Measurements from ENCODE around the gene NXNL2. TPM values are rescaled to one million over a fixed set of nuclear protein-coding genes. Genes with fewer than 3 reads are reported as not detected.

NXNL2 gene
- total and polyA plus RNA-seq, 10 of the 15 experiments (the other 5 are each of a cell fraction or from before 2014, with no cell fraction given): not detected

- TF ChIP-seq SPI1 (IDR thresholded peaks at IDR 0.05; ENCODE audit: borderline replicate concordance, insufficient read depth, low read depth, low read length) (no peak), STAT3 (IDR thresholded peaks at IDR 0.05; ENCODE audit: low read depth, low read length) (no peak)
Observed at GRCh38 chr9:88503081-88503844, 31.7 kb upstream of the NXNL2 start (continued).

- Histone ChIP-seq H3K9ac (ENCODE audit: control insufficient read depth, insufficient read depth, low read length) (no peak overlapping the region), H3K4me3 (no peak overlapping the region), H3K36me3 (ENCODE audit: control insufficient read depth in 2 of 2, insufficient read depth in 2 of 2, low read length in 1 of 2) (no peaks in the 10 kb centered on the region), H4K20me1 (ENCODE audit: control insufficient read depth, insufficient read depth) (no peaks in the 10 kb centered on the region), H3K9me3 (replicated peaks; ENCODE audit: control insufficient read depth, insufficient read depth, low read length) (no peaks in the 10 kb centered on the region), H3K27ac (ENCODE audit: control insufficient read depth, insufficient read depth) (no peak overlapping the region), H3K79me2 (ENCODE audit: control insufficient read depth, insufficient read depth, low read length) (no peaks in the 10 kb centered on the region), H2AFZ (ENCODE audit: control insufficient read depth, low read depth, low read length) (no peak overlapping the region), H3K27me3 (replicated peaks in 1 of 2; ENCODE audit: control insufficient read depth in 2 of 2, insufficient read depth in 2 of 2, low read length in 1 of 2) (no peaks in the 10 kb centered on the region), H3K4me1 (ENCODE audit: control insufficient read depth, insufficient read depth, low read length) (no peaks in the 10 kb centered on the region), H3K4me2 (ENCODE audit: control insufficient read depth, insufficient read depth) (no peak overlapping the region)
- SMC1A ChIA-PET (ENCODE audit: uncharacterized antibody, unreplicated experiment): no interaction called here
- CTCF ChIA-PET: no interaction called here
- in situ Hi-C loops (cut with MboI) (no loop called here), intact Hi-C loops (cut with micrococcal nuclease; ENCODE audit: unreplicated experiment) (no loop called here)
- RAD21 ChIA-PET (ENCODE audit: unreplicated experiment): no interaction called here
- POLR2A ChIA-PET: no interaction called here
- no TSS peak for BruUV-seq (replicated peaks)
- WGBS (ENCODE audit: insufficient coverage, insufficient replicate concordance, low lambda C conversion rate, missing lambda C conversion rate): 50% methylated on average over 16 of the region's 17 CpGs
- DNase-seq (ENCODE audit: low read depth, low spot score) (no peak), ATAC-seq (no peak), FAIRE-seq (no peak)
- TF ChIP-seq ZZZ3 (IDR thresholded peaks at IDR 0.05; ENCODE audit: control insufficient read depth, insufficient read length, low read depth) (no peak), YY1 (IDR thresholded peaks at IDR 0.05; ENCODE audit: low read depth, low read length) (no peak), SMAD5 (IDR thresholded peaks at IDR 0.05; ENCODE audit: low read depth) (no peak), E4F1 (IDR thresholded peaks at IDR 0.05; ENCODE audit: borderline replicate concordance, partially characterized antibody) (no peak), TAF1 (IDR thresholded peaks at IDR 0.05; ENCODE audit: borderline replicate concordance, low read depth, low read length) (no peak), STAT3 (IDR thresholded peaks at IDR 0.05; ENCODE audit: low read depth, low read length) (no peak), RFX5 (IDR thresholded peaks at IDR 0.05; ENCODE audit: low read depth, low read length) (no peak), MLLT1 (IDR thresholded peaks at IDR 0.05) (peak; percentile 97), YBX1 (IDR thresholded peaks at IDR 0.05) (no peak), CEBPB (IDR thresholded peaks at IDR 0.05; ENCODE audit: borderline replicate concordance in 1 of 2, low read depth in 2 of 2, low read length in 2 of 2) (no peak), USF2 (IDR thresholded peaks at IDR 0.05; ENCODE audit: borderline replicate concordance, low read depth, low read length) (no peak), FOXK2 (IDR thresholded peaks at IDR 0.05) (0 out of 2 replicates have a peak, but pooled peaks have one; percentile 24), MTA2 (IDR thresholded peaks at IDR 0.05; ENCODE audit: low read depth) (peak; percentile 36; the same call in 1 of the 2 replicates), IKZF2 (IDR thresholded peaks at IDR 0.05) (peak in 1 of 2 experiments; percentile 58; a peak in 3 of 4 replicates), HDGF (IDR thresholded peaks at IDR 0.05) (peak; percentile 44; the same call in 1 of the 2 replicates), RUNX3 (IDR thresholded peaks at IDR 0.05; ENCODE audit: low read length) (0 out of 2 replicates have a peak, but pooled peaks have one; percentile 26)
Observed at GRCh38 chr9:88503845-88504764, 30.9 kb upstream of the NXNL2 start.
